Activated CD8-positive, alpha-beta memory T cell treated with anti-CD3 and anti-CD28 coated beads, Interleukin-2, amount 50 U/mL, for 4 hours (primary cell): ENCODE results near the gene PTPRE.

Experiments
- DNase-seq: peaks from one replicate; pipeline ENCODE4 v3.0.0-alpha.2; 2020

The PTPRE gene

GRCh38 chr10:127959428-127959827 lies 52.5 kb downstream of the PTPRE start:
- no peak for DNase-seq

GRCh38 chr10:127961071-127961470 lies 54.2 kb downstream of the PTPRE start:
- DNase-seq = no peak

GRCh38 chr10:127962205-127962604 lies 55.3 kb downstream of the PTPRE start:
- no peak for DNase-seq

GRCh38 chr10:127963136-127963535 lies 56.2 kb downstream of the PTPRE start:
- no peak for DNase-seq

GRCh38 chr10:127964621-127965020 lies 57.7 kb downstream of the PTPRE start:
- no peak for DNase-seq

GRCh38 chr10:127966875-127967274 lies 60.0 kb downstream of the PTPRE start:
- DNase-seq = no peak

GRCh38 chr10:127968027-127968441 lies 61.1 kb downstream of the PTPRE start:
- DNase-seq = no peak

GRCh38 chr10:127968659-127969058 lies 61.8 kb downstream of the PTPRE start:
- no peak for DNase-seq

- DNase-seq = no peak
Observed at GRCh38 chr10:127971101-127971946, 64.4 kb downstream of the PTPRE start.

GRCh38 chr10:127971963-127972615 lies 65.2 kb downstream of the PTPRE start:
- DNase-seq = no peak

- DNase-seq = no peak
Observed at GRCh38 chr10:127972751-127973357, 66.0 kb downstream of the PTPRE start.

GRCh38 chr10:127973791-127974311 lies 66.9 kb downstream of the PTPRE start:
- no peak for DNase-seq

GRCh38 chr10:127974911-127975310 lies 68.0 kb downstream of the PTPRE start:
- no peak for DNase-seq

- no peak for DNase-seq
Observed at GRCh38 chr10:127976286-127976685, 69.4 kb downstream of the PTPRE start.

GRCh38 chr10:127976701-127977356 lies 69.9 kb downstream of the PTPRE start:
- no peak for DNase-seq

GRCh38 chr10:127977357-127978009 lies 70.6 kb downstream of the PTPRE start:
- no peak for DNase-seq

- no peak for DNase-seq
Observed at GRCh38 chr10:127978481-127978880, 71.6 kb downstream of the PTPRE start.

- no peak for DNase-seq
Observed at GRCh38 chr10:127979045-127979444, 72.1 kb downstream of the PTPRE start.

- no peak for DNase-seq
Observed at GRCh38 chr10:127979566-127979965, 72.7 kb downstream of the PTPRE start.

GRCh38 chr10:127980898-127981297 lies 74.0 kb downstream of the PTPRE start:
- DNase-seq = no peak

GRCh38 chr10:127982601-127983000 lies 75.7 kb downstream of the PTPRE start:
- no peak for DNase-seq

- no peak for DNase-seq
Observed at GRCh38 chr10:127983344-127984100, 76.6 kb downstream of the PTPRE start.
